ENCODE measurements around the gene GHRH. TPM values are rescaled to one million over a fixed set of nuclear protein-coding genes. Genes with fewer than 3 reads are reported as not detected.

GHRH gene
- total RNA-seq, 2 experiments from 2014 or later = not detected

- no peak for TF ChIP-seq CTCF (IDR thresholded peaks at IDR 0.05)
- Histone ChIP-seq H3K9me3 (ENCODE audit: control insufficient read depth in 1 of 2, insufficient read depth in 1 of 2, low read length in 2 of 2) (no peaks in the 10 kb centered on the region), H3K4me1 (ENCODE audit: insufficient read depth, low read length) (no peaks in the 10 kb centered on the region), H3K27me3 (ENCODE audit: control insufficient read depth in 1 of 2, insufficient read depth in 2 of 2, low read length in 2 of 2) (peaks cover 0 to 5% of the 10 kb centered on the region in 2 experiments), H3K36me3 (ENCODE audit: insufficient read depth, low read length) (no peaks in the 10 kb centered on the region), H3K4me3 (ENCODE audit: low read length) (no peak overlapping the region), H3K27ac (ENCODE audit: low read depth in 1 of 2, low read length in 2 of 2) (no peak overlapping the region)
- ATAC-seq (ENCODE audit: poor library complexity) = no peak
- no peak overlapping the region for H3K27ac Mint-ChIP-seq
- H3K9me3 Mint-ChIP-seq = no peaks in the 10 kb centered on the region
- H3K4me1 Mint-ChIP-seq (ENCODE audit: low read depth) = no peaks in the 10 kb centered on the region
- H3K27me3 Mint-ChIP-seq = peaks cover 7% of the 10 kb centered on the region
- H3K4me3 Mint-ChIP-seq = no peak overlapping the region
- no peak for DNase-seq
- ChIA-PET POLR2A (no interaction called here), CTCF (no interaction called here)
- no peaks in the 10 kb centered on the region for H3K36me3 Mint-ChIP-seq (ENCODE audit: low read depth)
- intact Hi-C loops (cut with DNase I, micrococcal nuclease) = no loop called here
These were observed 2.6 kb downstream of the GHRH start for GRCh38 chr20:37259031-37259430.

- H3K27ac Mint-ChIP-seq = no peak overlapping the region
- POLR2A ChIA-PET = no interaction called here
- no peak for TF ChIP-seq CTCF (IDR thresholded peaks at IDR 0.05)
These were observed 3.6 kb downstream of the GHRH start for GRCh38 chr20:37257988-37258387.

DNA sequence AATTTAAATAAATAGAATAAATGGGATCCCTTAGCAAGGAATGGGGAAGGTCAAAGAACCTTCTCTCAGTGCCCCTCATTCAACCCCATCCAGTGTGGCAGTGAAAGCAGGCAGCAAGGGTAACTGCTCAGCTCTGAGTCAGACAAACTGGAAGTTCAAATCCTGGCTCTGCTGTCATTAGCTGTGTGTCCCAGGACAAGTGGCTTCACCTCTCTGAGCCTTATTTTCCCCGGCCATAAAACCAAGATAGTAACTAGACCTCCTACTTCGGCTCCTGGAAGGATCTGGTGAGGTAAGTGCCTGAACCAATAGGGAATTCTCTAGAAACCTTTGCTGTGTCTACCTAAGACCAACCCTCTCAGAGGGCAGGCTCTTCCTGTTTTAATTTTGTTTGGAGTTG is 4.1 kb downstream of the GHRH start:
- H3K27ac ChIP-seq (ENCODE audit: low read depth in 1 of 2, low read length in 2 of 2) = no peak overlapping the region
- no peaks in the 10 kb centered on the region for H3K4me1 Mint-ChIP-seq (ENCODE audit: low read depth)
- TF ChIP-seq CTCF (IDR thresholded peaks at IDR 0.05) = no peak
- POLR2A ChIA-PET = no interaction called here
- H3K36me3 Mint-ChIP-seq (ENCODE audit: low read depth) = no peaks in the 10 kb centered on the region
- no peak overlapping the region for H3K4me3 Mint-ChIP-seq
- H3K27me3 ChIP-seq (ENCODE audit: control insufficient read depth in 1 of 2, insufficient read depth in 2 of 2, low read length in 2 of 2) = peaks cover 0 to 5% of the 10 kb centered on the region in 2 experiments
- CTCF ChIA-PET = no interaction called here
- no peaks in the 10 kb centered on the region for H3K9me3 Mint-ChIP-seq
- no peaks in the 10 kb centered on the region for H3K36me3 ChIP-seq (ENCODE audit: insufficient read depth, low read length)
- no peaks in the 10 kb centered on the region for H3K9me3 ChIP-seq (ENCODE audit: control insufficient read depth in 1 of 2, insufficient read depth in 1 of 2, low read length in 2 of 2)
- DNase-seq = no peak
- H3K4me1 ChIP-seq (ENCODE audit: insufficient read depth, low read length) = no peaks in the 10 kb centered on the region
- ATAC-seq (ENCODE audit: poor library complexity) = no peak
- no peak overlapping the region for H3K27ac Mint-ChIP-seq
- peaks cover 7% of the 10 kb centered on the region for H3K27me3 Mint-ChIP-seq
- H3K4me3 ChIP-seq (ENCODE audit: low read length) = no peak overlapping the region
- intact Hi-C loops (cut with DNase I, micrococcal nuclease) = no loop called here

More at GRCh38 chr20:37257988-37258387, 3.6 kb downstream of the GHRH start:
- ATAC-seq (ENCODE audit: poor library complexity) (no peak), DNase-seq (no peak)
- no peaks in the 10 kb centered on the region for H3K9me3 Mint-ChIP-seq
- Histone ChIP-seq H3K27ac (ENCODE audit: low read depth in 1 of 2, low read length in 2 of 2) (no peak overlapping the region), H3K4me3 (ENCODE audit: low read length) (no peak overlapping the region), H3K36me3 (ENCODE audit: insufficient read depth, low read length) (no peaks in the 10 kb centered on the region), H3K4me1 (ENCODE audit: insufficient read depth, low read length) (no peaks in the 10 kb centered on the region), H3K27me3 (ENCODE audit: control insufficient read depth in 1 of 2, insufficient read depth in 2 of 2, low read length in 2 of 2) (peaks cover 0 to 5% of the 10 kb centered on the region in 2 experiments), H3K9me3 (ENCODE audit: control insufficient read depth in 1 of 2, insufficient read depth in 1 of 2, low read length in 2 of 2) (no peaks in the 10 kb centered on the region)
- CTCF ChIA-PET = interaction anchor here (0.6 kb wide), 1 partner anchor 315 kb away, joined by 3 read pairs; no protein-coding TSS in a partner anchor
- intact Hi-C loops (cut with DNase I, micrococcal nuclease) = no loop called here
- no peaks in the 10 kb centered on the region for H3K36me3 Mint-ChIP-seq (ENCODE audit: low read depth)
- no peak overlapping the region for H3K4me3 Mint-ChIP-seq
- H3K27me3 Mint-ChIP-seq = peaks cover 7% of the 10 kb centered on the region
- no peaks in the 10 kb centered on the region for H3K4me1 Mint-ChIP-seq (ENCODE audit: low read depth)

Data from CD4-positive, alpha-beta T cell (primary cell).